Erythroblast (primary cell): ENCODE data around the gene GTPBP10.

Source experiments
- GATA1 ChIP-seq: IDR thresholded peaks from 2 replicates; pipeline ENCODE4 v1.6.1; 2011; ENCODE audit warnings: low read depth, mild to moderate bottlenecking, control low read depth, low read length, moderate library complexity
- POLR2A ChIP-seq: IDR thresholded peaks from 2 replicates; pipeline ENCODE4 v1.6.1; 2011; ENCODE audit warnings: mild to moderate bottlenecking, low read length

GRCh38 chr7:90320801-90321494, 25.6 kb upstream of the GTPBP10 start, which contains the start of gene FAM237B:
- no peak for TF ChIP-seq POLR2A
- TF ChIP-seq GATA1, result no peak
